Midbrain (tissue), 1 donor: ENCODE measurements around the gene BHLHA15.
A peak's percentile ranks its signal among the peaks of the same experiment; 100 is the strongest.
"Not testable (repeated sequence)": the region's sequence is repeated elsewhere in the genome, so short reads cannot be mapped to it uniquely, and the experiment has no call there.

Experiments
- DNase-seq: peaks from one replicate; lab custom pipeline; 2025; lab: John Stamatoyannopoulos, UW

BHLHA15 gene

DNA sequence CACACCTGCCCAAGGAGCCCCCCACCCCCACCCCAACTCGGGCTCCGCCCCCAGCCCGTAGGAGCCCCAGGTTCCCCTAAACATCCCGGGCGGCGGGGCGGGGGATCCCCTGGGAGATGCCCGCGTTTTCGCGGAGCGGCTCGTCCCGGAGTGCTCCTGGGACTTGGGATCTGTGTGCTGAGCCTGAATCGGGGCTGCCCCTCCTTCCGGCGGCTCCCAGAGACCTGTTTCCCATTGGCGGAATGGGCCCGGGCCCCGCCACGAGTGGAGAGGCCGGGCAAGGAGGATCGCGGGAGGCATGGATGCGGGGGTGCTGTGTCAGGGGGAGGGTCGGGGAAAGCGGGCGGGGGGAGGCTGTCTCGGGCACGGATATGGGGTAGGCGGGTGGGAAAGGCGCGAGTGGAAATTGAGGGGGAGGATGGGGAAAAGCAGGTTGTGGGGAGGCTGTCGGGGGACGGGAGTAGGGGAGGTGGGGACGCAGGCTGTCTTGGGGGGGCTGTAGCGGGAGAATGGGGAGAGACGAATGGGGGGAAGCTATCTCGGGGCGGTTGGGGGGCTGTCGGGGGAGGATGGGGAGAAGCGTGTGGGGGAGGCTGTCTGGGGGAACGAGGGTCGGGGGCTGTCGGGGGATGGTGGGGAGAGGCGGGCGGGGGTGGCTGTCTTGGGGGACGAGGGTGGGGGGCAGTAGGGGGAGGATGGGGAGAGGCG lies 572 bp upstream of the BHLHA15 start:
- DNase-seq: no peak

DNA sequence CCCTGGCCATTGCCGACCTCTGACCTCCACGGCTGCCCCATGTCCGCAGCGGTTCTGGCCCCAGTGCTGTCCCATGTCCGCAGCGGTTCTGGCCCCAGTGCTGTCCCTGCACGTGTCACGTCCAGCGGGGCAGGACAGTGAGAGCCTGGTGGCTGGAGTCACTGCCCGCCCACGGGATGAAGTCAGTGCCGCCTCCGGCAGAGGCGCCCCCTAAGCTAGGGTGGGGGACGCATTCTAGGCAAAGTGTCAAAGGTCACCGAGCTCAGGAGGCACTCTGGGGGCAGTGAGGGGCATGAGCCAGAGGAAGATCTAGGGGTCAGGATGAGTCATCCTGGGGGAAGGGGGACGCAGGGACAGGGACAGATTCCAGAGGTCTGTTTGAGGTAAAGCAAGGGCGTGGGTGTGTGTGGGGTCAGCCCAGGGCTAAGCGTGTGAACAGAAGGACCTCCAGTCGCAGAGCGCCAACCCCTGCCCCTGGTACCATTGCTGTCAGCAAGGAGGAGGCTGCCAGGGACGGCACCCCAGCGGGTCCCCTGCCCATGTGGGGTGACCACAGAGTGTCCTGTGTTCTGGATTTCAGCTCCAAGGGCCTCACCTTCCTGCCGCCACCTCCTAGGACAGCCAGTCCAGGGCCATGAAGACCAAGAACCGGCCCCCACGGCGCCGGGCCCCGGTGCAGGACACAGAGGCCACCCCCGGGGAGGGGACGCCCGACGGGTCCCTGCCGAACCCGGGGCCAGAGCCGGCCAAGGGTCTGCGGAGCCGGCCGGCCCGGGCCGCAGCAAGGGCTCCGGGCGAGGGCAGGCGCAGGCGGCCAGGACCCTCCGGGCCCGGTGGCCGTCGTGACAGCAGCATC lies 665 bp downstream of the BHLHA15 start:
- no peak for DNase-seq

DNA sequence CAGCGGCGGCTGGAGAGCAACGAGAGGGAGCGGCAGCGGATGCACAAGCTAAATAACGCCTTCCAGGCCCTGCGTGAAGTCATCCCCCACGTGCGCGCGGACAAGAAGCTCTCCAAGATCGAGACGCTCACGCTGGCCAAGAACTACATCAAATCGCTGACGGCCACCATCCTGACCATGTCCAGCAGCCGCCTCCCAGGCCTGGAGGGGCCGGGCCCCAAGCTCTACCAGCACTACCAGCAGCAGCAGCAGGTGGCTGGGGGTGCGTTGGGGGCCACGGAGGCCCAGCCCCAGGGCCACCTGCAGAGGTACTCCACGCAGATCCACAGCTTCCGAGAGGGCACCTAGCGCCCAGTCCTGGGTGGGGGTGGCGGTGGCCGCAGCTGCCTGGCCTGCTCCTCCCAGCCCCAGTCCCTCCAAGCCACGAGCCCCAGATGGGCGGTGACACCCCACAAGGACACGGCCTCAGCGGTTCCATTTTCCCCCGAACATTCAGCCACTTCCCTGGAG lies 1.3 kb downstream of the BHLHA15 start:
- DNase-seq: no peak

DNA sequence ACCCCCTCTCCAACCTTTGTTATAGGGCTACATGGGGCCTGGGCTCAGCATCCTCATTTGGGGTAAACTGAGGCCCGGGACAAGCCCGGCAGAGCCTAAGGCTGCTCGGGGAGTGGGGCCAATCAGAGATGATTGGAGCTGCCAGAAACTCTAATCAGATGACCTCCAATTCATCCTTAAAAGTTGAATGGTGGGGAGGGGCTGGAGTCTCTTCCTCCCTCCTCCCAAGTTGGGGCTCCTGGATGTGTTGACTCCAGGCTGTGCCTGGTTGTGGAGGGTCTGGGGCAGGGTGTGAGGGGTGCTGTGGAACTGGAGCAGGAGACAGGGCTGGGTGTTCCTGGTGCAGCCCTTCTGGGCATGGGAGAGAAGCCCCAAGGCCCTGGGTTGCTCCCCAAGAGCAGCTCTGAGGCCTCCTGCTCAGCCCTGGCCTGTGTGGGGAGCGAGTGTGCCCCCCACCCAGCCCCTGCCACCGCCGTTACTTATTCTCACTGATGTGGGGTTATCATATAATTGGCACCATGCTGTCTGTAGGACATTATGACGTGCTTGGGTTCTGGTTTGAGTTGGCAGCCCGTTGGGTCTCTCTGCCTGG lies 2.2 kb downstream of the BHLHA15 start:
- no peak for DNase-seq

DNA sequence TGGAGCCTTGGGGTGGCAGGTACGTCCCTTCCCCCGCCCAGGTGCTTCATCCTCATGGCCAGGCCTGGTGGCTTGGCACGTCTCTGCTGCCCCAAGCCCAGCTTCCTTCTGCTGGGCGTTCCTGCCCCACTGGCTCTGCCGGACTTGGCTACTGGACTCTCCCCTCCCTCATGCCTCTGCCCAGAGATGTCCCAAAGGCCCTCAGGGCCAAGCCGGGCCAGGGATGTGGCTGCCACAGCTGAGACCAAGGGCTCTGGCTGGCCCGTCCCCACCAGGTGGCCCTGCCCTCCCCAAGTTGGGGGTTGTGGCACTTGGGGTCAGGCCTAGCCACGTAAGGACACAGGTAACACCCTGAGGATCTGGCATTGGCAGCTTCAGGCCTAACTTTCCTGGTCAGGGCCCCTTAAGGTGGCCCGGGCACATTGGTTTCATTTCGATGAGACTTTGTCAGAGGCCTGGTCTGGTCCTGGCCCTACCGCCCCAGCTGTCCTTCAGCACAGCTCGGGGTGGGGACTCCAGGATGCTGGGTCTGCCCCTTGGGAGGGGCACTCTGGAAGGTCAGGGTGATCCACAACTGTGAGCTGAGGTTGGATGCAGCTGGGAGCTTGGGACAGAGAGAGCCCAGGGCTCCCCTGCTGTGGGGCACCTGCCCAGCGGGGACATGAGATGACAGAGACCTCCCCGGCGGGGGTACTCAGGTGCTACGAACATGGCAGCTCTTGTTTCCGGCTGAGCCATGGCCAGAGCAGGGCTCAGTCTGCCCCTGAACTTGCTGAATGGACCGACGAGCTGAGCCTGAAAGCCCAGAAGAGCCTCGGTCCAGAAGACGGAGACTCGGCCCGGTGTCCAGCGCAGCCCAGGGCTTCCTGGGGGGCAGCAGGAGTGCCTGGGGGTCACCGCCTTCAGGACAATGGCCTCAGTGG lies 2.9 kb downstream of the BHLHA15 start:
- no peak for DNase-seq

DNA sequence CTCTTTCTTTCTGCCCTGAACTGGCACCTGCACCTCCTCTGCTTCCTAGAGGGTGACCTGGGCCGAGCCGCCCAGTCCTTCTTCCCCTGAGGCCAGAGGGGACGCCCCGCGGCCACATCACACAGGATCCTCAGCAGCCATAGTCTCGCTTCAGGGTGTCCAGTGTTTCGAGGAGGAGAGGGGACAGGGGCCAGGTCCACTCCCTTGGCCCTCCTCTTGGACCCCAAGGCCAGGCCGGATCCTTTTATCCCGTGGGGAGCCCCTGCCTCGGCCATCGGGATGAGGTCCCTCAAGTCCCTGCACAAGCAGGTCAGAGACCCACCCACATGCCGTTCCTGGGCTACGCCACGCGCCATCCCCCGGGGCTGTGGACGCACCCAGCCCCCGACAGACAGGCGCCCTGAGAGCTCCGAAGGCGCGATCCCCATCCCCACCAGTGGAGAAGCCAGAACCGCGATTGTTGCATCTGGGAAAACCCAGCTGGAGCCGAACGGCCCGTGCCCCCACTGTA lies 3.6 kb downstream of the BHLHA15 start:
- no peak for DNase-seq

DNA sequence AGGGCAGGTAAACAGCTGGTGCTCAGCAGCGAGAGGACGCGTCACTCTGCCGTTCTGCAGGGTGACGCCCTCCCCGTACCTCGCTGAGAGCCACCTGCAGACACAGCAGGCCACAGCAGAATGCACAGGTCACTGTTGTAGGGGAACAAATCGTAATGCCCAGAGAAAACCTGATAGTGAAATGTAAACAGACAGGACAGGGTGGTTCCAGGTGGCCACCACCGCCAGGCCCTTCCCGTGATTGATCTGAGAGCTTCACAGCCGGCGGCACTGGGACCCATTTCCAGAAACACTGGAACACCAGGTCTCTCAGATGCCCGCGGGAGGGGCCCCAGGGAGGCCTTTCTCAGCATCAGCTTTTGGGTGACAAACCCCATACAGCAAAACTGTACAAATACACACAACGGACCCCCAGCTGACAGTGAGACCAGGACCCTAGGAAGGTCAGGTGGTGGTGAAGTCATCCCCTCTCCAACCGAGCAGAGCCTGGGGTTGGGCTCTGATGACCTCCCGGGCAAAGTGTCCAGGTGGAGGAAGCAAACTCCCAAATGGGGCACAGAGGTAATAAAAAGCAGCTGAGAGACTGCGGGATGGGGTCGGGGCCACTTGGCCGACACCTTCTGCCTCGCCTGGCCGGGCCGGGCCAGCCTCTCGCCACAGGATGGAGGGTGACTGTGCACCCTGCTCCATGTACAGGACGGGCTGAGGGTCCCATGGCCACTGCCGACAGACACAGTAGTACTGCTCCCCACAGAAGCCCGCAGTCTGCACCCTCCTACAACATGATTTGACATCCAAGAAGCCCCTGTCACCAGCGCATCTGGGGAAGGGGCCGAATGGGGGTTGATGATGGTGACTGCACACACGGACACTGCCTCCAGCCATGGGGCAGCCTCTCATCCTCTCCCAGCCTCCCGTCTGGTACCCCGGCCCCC lies 4.6 kb downstream of the BHLHA15 start:
- DNase-seq: no peak

DNA sequence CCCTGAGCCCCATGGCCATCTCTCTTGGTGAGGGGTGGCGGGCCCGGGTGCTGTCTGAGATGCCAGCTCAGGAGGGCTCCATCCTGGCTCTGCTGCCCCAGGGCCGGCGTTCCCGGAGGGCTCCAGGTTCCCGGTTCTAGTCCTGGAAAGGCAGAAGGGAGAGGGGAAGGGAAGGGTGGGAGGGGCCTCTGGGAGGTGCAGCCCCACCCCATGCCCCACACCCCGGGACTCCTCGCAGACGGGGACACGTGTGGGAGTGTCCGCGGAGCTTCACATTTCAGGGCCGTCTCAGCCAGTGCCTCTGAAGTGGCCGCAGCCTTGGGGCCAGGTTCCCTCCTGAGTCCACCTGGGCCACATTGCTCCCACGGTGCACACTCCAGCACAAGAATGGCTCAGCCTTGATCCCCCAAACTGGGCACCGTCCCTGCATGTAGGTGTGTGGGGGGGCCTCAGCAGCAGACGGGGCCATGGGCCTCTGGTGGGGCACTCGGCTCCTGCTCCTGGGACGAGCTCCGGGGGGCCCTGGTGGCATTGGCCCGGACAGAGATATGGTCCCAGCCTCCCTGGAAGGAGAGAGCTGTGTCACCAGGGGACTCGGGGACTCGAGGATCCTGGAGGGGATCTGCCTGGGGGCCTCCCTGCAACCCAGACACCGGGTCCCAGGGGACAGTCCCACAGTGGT lies 5.8 kb downstream of the BHLHA15 start:
- no peak for DNase-seq

DNA sequence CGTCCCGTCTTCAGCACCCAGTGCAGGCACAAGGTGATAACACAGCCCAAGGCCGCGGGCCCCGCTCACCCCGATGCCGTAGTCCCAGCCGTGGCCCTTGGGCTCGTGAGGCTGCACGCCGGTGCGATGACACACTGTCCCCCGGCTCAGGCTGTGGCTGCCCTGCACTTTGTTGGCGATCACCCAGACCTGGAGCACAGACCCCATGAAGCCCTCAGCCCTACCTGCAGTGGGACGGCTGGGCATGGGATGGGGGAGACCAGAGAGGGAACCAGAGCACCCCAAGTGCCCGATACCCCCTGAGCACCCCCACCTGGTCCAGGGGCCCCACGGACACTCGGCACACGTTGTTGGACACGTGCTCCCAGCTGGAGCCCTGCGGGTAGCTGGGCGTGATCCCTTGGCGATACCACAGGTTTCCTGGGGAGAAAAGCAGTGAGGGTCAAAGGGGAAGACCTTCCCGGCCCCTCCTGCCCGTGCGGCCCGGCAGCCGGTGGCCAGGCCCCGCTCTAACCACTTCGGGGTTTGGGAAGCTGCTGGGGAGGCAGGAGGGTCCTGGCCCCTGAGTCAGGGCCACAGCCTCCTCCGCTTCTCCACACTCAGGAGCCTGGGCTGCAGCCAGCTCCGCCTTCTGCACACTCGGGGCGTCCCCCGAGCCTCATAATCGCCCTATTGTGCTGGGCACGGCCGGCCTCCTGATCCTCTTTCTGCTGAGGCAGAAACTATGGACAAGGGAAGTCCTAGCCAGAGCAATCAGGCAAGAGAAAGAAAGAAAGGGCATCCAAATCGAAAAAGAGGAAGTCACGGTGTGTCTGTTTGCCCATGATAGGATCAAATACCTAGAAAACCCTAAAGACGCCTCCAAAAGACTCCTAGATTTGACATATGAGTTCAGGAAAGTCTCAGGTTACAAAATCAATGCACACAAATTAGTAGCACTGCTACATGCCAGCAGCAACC lies 6.7 kb downstream of the BHLHA15 start:
- peak; percentile 70 for DNase-seq

DNA sequence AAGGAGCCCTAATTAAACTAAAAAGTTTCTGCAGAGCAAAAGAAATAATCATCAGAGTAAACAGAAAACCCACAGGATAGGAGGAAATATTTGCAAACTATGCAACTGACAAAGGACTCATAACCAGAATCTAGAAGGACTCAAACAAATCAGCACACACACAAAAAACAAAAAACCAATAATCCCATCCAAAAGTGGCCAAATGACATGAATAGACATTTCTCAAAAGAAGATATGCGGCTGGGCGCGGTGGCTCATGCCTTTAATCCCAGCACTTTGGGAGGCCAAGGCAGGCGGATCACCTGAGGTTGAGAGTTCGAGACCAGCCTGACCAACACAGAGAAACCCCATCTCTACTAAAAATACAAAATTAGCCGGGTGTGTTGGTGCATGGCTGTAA lies 8.1 kb downstream of the BHLHA15 start:
- not testable (repeated sequence) for DNase-seq

DNA sequence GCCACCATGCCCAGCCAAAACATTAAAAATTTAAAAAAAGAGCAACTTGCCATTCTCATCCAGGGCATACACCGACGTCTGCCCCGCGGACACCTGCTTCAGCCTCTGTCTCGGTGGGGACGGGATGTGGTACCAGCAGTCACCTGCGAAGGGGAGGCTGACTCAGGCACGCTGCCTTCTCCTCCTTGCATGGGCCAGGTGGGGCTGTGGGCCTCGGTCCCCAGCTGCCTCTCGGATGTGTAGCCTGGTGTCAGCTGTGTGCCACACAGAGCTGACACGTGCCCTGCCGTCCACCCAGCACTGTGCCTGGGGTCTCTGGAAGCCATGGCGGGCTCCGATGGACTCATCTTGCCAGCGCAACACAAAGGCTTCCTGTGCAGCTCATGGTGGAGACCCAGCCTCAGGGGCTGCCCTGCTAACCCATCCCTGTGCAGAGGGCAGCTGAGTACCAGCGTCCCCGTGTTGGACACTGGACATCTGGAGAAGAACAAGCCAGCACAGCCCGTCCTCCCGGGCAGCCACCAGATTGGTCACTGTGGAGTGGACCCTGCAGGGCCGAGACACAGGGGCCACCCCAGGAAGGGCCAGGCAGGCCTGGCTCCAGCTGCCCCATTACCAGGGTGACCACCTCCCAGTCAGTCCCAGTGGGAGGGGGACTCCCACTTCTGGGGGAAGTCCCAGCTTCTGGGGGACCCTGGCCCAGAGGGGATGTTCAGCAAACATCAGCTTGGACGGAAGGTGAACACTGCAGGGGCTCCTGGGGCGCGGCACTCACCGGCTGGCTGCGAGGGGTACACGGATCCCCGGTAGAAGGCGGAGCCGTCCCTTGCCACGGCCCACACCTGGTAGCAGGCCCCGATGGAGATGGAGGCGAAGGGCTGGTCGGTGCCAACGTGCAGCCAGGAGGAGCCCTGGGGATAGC lies 10.6 kb downstream of the BHLHA15 start:
- no peak for DNase-seq

DNA sequence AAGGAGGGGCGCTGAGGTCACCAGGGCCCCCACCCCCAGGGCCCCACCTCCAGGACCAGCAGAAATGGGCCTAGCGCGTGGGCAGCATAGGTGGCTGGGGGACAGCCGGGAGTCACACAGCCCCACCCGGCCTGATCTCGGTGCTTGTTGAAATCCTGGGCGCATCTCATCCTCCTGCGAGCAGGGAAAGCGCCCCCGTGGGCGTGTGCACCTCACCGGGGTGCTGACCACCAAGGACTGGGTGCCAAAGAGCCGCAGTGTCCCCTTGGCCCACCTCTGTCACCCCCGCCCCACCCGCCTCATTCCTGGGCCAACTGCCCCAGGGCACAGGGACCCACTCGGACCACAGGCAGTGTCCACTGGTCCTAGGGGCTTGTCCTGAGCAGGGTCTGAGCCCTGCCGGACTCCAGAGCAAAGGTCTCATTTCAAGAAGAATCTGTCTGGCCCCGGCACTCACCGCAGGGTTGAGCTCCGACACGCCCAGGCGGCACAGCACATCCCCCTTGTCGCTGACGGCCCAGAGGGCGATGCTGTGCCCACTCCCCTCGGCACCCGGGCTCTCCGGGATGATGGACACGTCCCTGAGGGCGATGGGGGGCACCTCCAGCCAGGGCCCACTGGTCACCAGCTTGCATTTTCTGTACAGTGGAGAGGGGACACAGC lies 11.4 kb downstream of the BHLHA15 start:
- DNase-seq: no peak

DNA sequence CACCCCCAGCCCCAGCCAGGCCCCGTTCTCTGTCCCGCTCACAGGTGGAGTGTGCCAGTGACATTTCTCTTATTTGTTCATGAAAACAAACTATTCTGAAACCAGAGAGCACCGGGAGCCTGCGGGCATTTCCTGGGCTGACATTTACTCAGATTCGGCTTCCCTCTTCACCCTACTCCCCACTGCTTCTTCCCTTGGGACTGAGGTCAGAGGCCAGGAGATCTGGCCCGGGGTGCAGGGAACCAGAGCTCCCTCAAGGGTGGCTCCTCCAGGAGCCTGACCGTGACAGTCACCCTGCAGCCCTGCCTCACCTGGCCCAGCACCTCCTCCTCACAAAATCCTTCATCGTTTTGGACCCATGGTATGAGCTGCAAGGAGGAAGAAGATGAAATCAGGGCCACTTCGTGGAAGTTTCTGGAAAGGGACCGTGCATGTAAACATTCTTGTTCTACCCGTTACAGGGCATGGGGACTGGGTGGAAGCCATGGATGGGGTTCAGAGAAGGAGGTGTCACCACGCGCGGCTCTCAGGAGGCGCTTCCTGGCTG lies 12.2 kb downstream of the BHLHA15 start:
- no peak for DNase-seq

DNA sequence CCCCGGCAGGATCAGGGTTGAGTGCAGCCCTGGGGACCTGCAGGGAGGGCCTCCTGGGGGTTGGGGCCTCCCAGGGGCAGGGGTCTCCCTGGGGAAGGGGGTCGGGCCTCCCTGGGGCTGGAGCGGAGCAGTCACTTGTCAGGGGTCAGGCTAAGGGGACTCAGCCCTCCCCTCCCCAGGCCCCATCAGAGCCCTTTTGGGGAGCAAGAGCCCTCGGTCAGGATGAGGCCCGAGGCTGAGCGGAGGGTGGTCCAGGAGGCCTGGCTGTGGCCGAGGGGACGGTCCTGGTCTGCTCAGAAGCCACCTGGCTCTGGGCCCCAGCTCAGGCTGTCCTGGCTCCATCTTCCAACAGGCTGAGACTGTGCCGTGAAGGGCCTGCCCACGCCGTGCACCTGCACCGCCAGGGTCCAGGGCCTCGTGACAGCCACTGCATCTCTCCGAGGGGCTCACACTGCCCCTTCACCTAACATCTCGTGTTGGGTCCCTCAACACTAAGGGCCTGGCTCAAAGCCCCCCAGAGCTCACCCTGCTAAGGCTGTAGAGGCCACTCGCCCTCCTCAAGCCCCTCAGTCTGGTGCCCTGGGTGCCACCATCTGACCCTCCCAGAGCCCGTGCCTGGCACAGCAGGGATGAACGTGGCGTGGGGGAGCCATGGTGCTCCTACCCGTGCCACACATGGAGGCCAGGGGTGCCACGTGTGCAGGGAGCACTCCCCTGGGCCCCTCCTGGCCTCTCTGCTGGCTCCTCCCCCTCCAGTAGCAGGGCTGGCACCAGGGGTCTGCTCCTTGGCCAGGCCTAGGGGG lies 12.9 kb downstream of the BHLHA15 start:
- DNase-seq: no peak

DNA sequence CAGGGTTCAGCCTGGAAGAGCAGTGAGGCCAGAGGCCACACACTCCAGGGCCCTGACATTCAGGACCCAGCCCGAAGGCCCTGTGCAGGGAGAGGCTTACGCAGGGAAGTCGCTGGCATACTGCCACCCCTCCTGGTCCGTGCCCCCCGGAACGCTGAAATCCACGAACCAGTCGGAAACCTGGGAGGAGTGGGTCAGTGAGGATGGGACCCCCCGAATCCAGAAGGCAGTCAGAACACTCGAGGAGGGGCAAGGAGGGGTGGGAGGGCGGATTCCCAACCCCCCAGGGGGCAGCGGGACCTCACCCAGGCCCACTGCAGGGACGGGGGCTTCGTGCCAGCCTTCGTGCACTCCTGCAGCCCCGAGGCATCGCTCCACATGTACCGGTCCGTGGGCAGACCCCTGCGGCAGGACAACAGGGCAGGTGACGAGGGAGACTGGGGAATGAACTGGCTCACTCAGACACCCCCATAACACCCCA lies 13.5 kb downstream of the BHLHA15 start:
- DNase-seq: no peak
